DMS153 (cell line): Measurements from ENCODE around the gene FADD.
"Not testable (repeated sequence)": the region's sequence is repeated elsewhere in the genome, so short reads cannot be mapped to it uniquely, and the experiment has no call there.

Experiments used
- DNase-seq: peaks from one replicate; lab custom pipeline; 2025; lab: John Stamatoyannopoulos, UW

Gene FADD

GRCh38 chr11:70182266-70182665 lies 20.8 kb upstream of the FADD start:
- DNase-seq = no peak

GRCh38 chr11:70183032-70183431 lies 20.1 kb upstream of the FADD start:
- no peak for DNase-seq

- DNase-seq = no peak
These were observed 19.5 kb upstream of the FADD start for GRCh38 chr11:70183483-70184176.

GRCh38 chr11:70184396-70184795 lies 18.7 kb upstream of the FADD start:
- DNase-seq = no peak

- no peak for DNase-seq
These were observed 17.6 kb upstream of the FADD start for GRCh38 chr11:70185348-70186055.

- DNase-seq = no peak
These were observed 16.7 kb upstream of the FADD start for GRCh38 chr11:70186420-70186819.

GRCh38 chr11:70186936-70187335 lies 16.2 kb upstream of the FADD start:
- DNase-seq = no peak

- no peak for DNase-seq
These were observed 15.3 kb upstream of the FADD start for GRCh38 chr11:70187771-70188170.

- no peak for DNase-seq
These were observed 13.5 kb upstream of the FADD start for GRCh38 chr11:70189622-70190021.

GRCh38 chr11:70191495-70192140 lies 11.5 kb upstream of the FADD start:
- peak; percentile 22 for DNase-seq

- no peak for DNase-seq
These were observed 10.3 kb upstream of the FADD start for GRCh38 chr11:70192666-70193410.

GRCh38 chr11:70193411-70194292 lies 9.4 kb upstream of the FADD start:
- DNase-seq = no peak

GRCh38 chr11:70194792-70195791 lies 8.0 kb upstream of the FADD start:
- DNase-seq = no peak

- no peak for DNase-seq
These were observed 2.8 kb upstream of the FADD start for GRCh38 chr11:70200212-70200844.

GRCh38 chr11:70201047-70201446 lies 2.0 kb upstream of the FADD start:
- DNase-seq = not testable (repeated sequence)

GRCh38 chr11:70201882-70202861 lies 924 bp upstream of the FADD start:
- DNase-seq = no peak

GRCh38 chr11:70203751-70204465 lies 812 bp downstream of the FADD start:
- DNase-seq = no peak

- DNase-seq = no peak
These were observed 1.3 kb downstream of the FADD start for GRCh38 chr11:70204466-70204799.
